Activated naive CD8-positive, alpha-beta T cell (primary cell): ENCODE data around the gene ONECUT1.

Experiments used
- H3K27ac Mint-ChIP-seq: one replicate; pipeline ENCODE4 v1.8.0; 2021; ENCODE audit warnings: mixed read lengths
- H3K27me3 Mint-ChIP-seq: one replicate; pipeline ENCODE4 v1.8.0; 2021; ENCODE audit warnings: mixed read lengths
- H3K36me3 Mint-ChIP-seq: one replicate; pipeline ENCODE4 v1.8.0; 2021; ENCODE audit warnings: mixed read lengths
- H3K4me1 Mint-ChIP-seq: one replicate; pipeline ENCODE4 v1.8.0; 2021; ENCODE audit warnings: low read depth, mixed read lengths
- H3K4me3 Mint-ChIP-seq: one replicate; pipeline ENCODE4 v1.8.0; 2021; ENCODE audit warnings: mild to moderate bottlenecking, mixed read lengths
- H3K9me3 Mint-ChIP-seq: one replicate; pipeline ENCODE4 v1.8.0; 2021; ENCODE audit warnings: low read depth, mixed read lengths

Gene ONECUT1

DNA sequence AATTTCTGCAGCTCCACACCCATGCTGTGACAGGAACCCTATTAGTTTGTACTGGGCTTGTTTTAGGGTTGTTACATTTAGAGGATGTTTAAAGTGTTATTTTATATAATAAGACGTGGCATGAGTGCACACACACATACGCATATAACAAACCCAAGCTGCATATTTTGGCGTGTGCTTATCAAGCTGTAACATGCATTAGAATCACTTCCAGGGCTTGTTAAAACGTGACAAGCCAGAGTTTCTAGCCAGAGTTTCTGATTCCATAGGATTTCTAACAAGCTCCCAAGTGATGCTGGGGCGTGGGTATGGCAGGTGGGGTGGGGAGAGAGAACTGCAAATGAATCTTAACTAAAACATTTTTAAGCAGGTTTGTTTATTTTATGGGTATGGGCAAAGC lies 17.4 kb downstream of the ONECUT1 start:
- H3K27me3 Mint-ChIP-seq = peaks cover 31% of the 10 kb centered on the region
- no peak overlapping the region for H3K4me3 Mint-ChIP-seq
- H3K27ac Mint-ChIP-seq = no peak overlapping the region
- no peaks in the 10 kb centered on the region for H3K36me3 Mint-ChIP-seq
- no peaks in the 10 kb centered on the region for H3K4me1 Mint-ChIP-seq
- H3K9me3 Mint-ChIP-seq = no peaks in the 10 kb centered on the region

GRCh38 chr15:52765785-52766184 lies 24.4 kb downstream of the ONECUT1 start:
- Mint-ChIP-seq H3K27ac (no peak overlapping the region), H3K4me3 (no peak overlapping the region), H3K4me1 (no peaks in the 10 kb centered on the region), H3K27me3 (peaks cover 20% of the 10 kb centered on the region), H3K36me3 (no peaks in the 10 kb centered on the region), H3K9me3 (no peaks in the 10 kb centered on the region)

DNA sequence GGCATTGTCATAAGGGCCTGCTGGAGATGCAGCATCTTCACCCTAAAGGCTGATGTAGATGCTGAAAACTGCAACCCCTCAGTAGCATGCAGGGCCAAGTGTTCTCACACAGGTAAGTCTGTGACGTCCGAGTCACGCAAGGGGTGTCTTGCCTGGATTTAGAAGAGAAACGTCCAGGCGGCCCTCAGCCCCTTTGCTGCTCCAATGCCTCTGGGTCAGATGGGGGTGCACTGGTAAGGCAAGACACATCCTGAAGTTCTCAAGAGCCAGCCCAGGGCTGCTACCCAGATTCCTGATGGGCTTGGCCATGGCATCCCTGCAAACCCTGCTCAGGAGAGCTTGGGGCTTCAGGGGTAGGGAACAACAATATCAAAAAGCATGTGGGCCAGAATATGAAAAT lies 25.4 kb downstream of the ONECUT1 start:
- Mint-ChIP-seq H3K9me3 (no peaks in the 10 kb centered on the region), H3K4me3 (no peak overlapping the region), H3K36me3 (no peaks in the 10 kb centered on the region), H3K27me3 (peaks cover 24% of the 10 kb centered on the region), H3K27ac (no peak overlapping the region), H3K4me1 (no peaks in the 10 kb centered on the region)

DNA sequence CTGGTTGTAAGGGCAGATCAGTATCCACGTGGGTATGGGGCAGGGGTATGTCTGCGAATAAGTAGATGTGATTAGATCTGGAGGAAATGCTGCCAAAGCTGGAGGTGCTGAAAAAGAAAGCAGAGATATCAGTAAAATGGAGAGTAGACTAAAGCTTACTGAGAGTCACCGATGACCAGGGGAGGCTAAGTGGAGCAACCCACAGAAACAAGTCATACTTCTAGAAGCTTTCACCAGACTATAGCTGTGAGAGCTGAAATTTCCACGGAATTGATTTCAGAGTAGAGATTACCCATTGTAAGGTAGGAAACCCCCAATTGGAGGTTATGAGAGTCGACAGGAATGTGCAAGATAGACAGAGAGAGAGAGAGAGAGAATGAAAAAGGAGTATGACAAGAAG lies 27.5 kb downstream of the ONECUT1 start:
- Mint-ChIP-seq H3K27me3 (peaks cover 14% of the 10 kb centered on the region), H3K27ac (no peak overlapping the region)

GRCh38 chr15:52760562-52760961 lies 29.6 kb downstream of the ONECUT1 start:
- Mint-ChIP-seq H3K27me3 (peaks cover 13% of the 10 kb centered on the region), H3K27ac (no peak overlapping the region), H3K36me3 (no peaks in the 10 kb centered on the region), H3K4me3 (no peak overlapping the region), H3K9me3 (no peaks in the 10 kb centered on the region), H3K4me1 (no peaks in the 10 kb centered on the region)

More for the DNA sequence above, 27.5 kb downstream of the ONECUT1 start:
- Mint-ChIP-seq H3K4me3 (no peak overlapping the region), H3K9me3 (no peaks in the 10 kb centered on the region), H3K36me3 (no peaks in the 10 kb centered on the region), H3K4me1 (no peaks in the 10 kb centered on the region)

DNA sequence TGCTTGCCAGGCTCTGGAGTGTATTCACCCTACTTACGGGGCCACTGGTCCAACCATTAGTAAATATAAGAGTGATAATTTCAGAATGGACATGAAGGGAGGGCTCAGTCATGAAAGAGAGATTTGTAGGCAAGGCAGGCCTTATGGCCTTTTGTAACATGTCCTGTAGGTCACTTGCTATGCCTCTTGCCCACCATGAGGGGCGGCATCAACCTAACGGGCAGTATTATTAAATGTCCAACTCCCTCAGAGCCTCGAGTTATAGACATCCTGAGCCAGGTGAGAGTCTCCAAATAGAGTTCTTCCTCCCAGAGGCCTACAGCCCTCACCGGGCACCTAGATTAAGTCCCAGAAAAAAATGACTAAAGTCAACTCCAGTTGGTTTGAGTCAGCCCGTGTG lies 30.2 kb downstream of the ONECUT1 start:
- Mint-ChIP-seq H3K36me3 (no peaks in the 10 kb centered on the region), H3K4me3 (no peak overlapping the region), H3K9me3 (no peaks in the 10 kb centered on the region), H3K27me3 (peaks cover 16% of the 10 kb centered on the region), H3K4me1 (no peaks in the 10 kb centered on the region), H3K27ac (no peak overlapping the region)

DNA sequence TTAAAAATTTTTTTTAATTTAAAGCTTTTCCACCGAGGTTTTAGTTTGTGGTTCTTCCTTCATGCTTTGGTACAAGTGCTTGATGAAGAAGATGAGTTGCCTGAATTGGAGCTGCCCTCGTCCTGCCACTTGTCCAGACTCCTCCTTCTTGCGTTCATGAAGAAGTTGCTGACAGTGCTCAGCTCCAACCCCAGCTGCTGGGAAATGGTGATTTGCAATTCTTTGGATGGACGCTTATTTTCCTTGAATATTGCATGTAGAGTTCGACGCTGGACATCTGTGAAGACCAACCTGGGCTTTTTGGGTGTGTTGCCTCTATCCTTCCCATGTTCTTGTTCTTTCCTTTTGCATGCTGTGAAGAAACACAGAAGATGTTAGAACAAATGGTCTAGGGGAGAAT lies 32.6 kb downstream of the ONECUT1 start:
- H3K4me1 Mint-ChIP-seq = no peaks in the 10 kb centered on the region
- H3K4me3 Mint-ChIP-seq = no peak overlapping the region
- H3K27me3 Mint-ChIP-seq = peaks cover 23% of the 10 kb centered on the region
- H3K27ac Mint-ChIP-seq = no peak overlapping the region
- no peaks in the 10 kb centered on the region for H3K9me3 Mint-ChIP-seq
- no peaks in the 10 kb centered on the region for H3K36me3 Mint-ChIP-seq

DNA sequence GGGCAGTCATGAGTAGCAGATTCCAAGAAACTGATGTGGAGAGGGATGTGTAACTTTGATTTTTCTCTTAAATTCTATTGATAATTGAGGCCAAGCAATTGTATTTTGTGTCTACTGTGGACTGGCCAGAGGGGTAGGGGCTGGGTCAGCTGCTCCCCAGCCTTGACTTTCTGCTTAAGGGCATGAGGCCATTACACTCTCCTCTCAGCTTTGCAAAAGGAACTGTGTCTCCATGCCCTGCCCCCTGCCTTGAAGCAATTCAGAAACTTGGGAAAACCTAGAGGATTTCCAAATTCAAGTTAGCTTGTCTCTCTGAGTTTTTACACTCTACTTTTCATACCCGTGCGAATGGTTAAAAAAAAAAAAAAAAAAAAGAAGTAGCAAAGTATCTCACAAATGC lies 38.6 kb downstream of the ONECUT1 start:
- H3K27ac Mint-ChIP-seq = no peak overlapping the region
- no peaks in the 10 kb centered on the region for H3K9me3 Mint-ChIP-seq
- H3K4me3 Mint-ChIP-seq = no peak overlapping the region
- no peaks in the 10 kb centered on the region for H3K36me3 Mint-ChIP-seq
- peaks cover 33% of the 10 kb centered on the region for H3K27me3 Mint-ChIP-seq
- no peaks in the 10 kb centered on the region for H3K4me1 Mint-ChIP-seq

DNA sequence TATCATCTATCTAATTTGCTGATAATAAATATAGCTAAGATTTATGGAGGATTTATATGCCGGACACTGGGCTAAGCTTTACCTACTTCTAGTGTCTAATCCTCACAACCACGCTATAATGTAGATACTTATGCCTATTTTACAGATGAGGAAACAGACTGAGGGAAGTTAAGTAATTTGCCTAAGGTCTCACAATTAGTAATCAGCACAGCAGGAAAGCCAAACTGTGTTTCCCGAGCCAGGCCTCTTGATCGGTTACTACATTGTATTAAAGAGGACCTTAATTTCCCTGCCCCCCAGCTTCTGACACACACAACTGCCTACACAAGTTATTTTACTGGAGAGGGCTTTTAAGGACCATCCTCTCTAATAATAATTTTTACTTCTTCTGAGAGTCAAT lies 40.9 kb downstream of the ONECUT1 start:
- Mint-ChIP-seq H3K27ac (no peak overlapping the region), H3K4me3 (no peak overlapping the region), H3K27me3 (peaks cover 26% of the 10 kb centered on the region), H3K36me3 (no peaks in the 10 kb centered on the region), H3K4me1 (no peaks in the 10 kb centered on the region), H3K9me3 (no peaks in the 10 kb centered on the region)

DNA sequence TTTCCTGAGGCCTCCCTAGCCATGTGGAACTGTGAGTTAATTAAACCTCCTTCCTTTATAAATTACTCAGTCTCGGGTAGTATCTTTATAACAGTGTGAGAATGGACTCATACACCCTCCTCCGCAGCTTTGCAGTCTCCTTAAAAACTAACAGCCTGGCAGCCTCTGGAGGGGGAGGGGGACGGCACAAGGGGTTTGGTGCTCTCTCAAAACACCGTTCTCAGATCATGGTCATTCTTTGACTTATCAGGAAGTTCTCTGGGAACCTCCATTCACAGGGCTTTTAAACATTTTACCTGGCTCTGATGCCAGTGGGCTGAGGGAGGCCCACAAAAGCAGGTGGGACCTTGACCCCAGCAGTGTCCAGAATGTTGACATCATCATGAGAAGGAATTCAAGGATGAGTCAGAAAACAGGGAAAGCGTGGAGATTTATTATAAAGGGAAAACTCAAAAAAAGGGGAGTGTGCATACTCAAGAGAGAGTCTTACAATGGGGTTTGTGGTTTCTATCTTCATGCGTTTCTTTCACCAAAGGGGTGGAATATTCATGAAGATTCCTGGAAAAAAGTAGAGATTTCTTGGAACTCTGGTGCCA lies 43.9 kb downstream of the ONECUT1 start:
- no peaks in the 10 kb centered on the region for H3K9me3 Mint-ChIP-seq
- no peaks in the 10 kb centered on the region for H3K36me3 Mint-ChIP-seq
- H3K4me3 Mint-ChIP-seq = no peak overlapping the region
- H3K27ac Mint-ChIP-seq = no peak overlapping the region
- H3K4me1 Mint-ChIP-seq = no peaks in the 10 kb centered on the region
- H3K27me3 Mint-ChIP-seq = peaks cover 15% of the 10 kb centered on the region

DNA sequence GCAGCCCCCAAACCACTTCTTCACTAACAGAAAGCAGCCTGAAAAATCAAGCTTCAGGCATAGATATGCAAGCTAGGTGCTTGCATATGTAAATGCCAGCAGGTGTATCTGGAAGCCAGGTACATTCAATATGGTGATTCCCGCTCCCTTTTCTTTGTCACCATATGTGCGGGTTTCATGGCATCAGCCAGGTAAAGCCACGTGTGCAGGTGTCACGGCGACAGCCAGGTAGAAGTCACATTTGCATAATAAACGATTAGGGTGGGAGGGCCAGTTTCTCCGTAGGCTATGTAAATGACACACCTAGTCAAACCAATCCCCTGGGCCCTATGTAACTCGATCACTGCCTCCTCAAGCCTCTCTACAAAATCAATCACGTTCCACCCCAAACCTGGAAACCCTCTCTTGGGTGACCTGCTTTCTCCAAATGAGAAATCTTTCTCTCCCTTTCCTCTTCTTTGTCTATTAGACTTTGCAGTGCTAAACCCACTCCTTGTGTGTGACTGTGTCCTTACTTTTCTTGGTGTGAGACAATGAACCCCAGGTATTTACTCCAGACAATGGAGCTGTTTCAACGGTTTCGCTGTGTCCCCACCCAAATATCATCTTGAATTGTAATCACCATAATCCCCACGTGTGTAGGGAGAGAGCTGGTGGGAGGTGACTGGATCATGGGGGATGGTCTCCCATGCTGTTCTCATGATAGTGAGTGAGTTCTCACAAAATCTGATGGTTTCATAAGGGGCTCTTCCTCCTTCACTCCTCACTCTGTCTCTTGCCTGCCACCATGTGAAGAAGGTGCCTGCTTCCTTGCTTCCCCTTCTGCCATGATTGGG lies 44.6 kb downstream of the ONECUT1 start:
- Mint-ChIP-seq H3K36me3 (no peaks in the 10 kb centered on the region), H3K9me3 (no peaks in the 10 kb centered on the region), H3K27me3 (peaks cover 9% of the 10 kb centered on the region), H3K4me1 (no peaks in the 10 kb centered on the region), H3K27ac (no peak overlapping the region), H3K4me3 (no peak overlapping the region)

DNA sequence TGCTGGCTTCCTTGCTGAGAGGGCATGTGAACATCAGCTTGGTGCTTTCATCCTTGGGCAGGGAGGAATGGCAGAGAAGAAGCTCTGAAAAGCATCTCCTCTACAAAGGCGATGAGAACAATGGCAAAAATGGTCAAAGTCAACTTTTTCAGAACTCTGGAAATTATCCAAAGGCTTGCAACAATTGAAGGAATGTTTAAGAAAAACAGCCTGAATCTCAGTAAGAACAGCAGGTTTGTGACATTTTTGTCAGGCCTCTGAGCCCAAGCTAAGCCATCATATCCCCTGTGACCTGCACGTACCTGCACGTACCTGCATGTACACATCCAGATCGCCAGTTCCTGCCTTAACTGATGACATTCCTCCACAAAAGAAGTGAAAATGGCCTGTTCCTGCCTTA lies 51.8 kb downstream of the ONECUT1 start:
- Mint-ChIP-seq H3K27me3 (peaks cover 4% of the 10 kb centered on the region), H3K36me3 (no peaks in the 10 kb centered on the region), H3K9me3 (no peaks in the 10 kb centered on the region), H3K27ac (no peak overlapping the region), H3K4me1 (no peaks in the 10 kb centered on the region), H3K4me3 (no peak overlapping the region)

DNA sequence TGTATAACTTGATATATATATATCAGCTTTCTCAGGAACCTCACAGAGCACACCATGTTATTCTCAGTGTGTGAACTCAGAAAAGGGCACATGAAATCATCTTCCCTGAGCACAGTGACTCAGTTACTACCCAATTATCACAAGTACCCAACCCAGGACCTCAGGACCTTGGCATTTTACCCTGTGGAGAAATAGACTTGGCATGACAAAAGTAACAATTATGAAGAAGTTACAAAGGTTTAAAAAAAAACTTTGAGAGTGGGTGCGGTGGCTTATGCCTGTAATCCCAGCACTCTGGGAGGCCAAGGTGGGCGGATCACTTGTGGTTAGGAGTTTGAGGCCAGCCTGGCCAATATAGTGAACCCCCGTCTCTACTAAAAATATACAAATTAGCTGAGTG lies 52.4 kb downstream of the ONECUT1 start:
- H3K4me3 Mint-ChIP-seq = no peak overlapping the region
- peaks cover 4% of the 10 kb centered on the region for H3K27me3 Mint-ChIP-seq

GRCh38 chr15:52735231-52736089 lies 54.7 kb downstream of the ONECUT1 start:
- no peak overlapping the region for H3K27ac Mint-ChIP-seq
- no peaks in the 10 kb centered on the region for H3K36me3 Mint-ChIP-seq
- no peaks in the 10 kb centered on the region for H3K9me3 Mint-ChIP-seq
- H3K4me1 Mint-ChIP-seq = peaks cover 12% of the 10 kb centered on the region
- H3K27me3 Mint-ChIP-seq = peaks cover 4% of the 10 kb centered on the region
- H3K4me3 Mint-ChIP-seq = no peak overlapping the region

More for the DNA sequence above, 52.4 kb downstream of the ONECUT1 start:
- Mint-ChIP-seq H3K27ac (no peak overlapping the region), H3K4me1 (no peaks in the 10 kb centered on the region), H3K9me3 (no peaks in the 10 kb centered on the region), H3K36me3 (no peaks in the 10 kb centered on the region)

DNA sequence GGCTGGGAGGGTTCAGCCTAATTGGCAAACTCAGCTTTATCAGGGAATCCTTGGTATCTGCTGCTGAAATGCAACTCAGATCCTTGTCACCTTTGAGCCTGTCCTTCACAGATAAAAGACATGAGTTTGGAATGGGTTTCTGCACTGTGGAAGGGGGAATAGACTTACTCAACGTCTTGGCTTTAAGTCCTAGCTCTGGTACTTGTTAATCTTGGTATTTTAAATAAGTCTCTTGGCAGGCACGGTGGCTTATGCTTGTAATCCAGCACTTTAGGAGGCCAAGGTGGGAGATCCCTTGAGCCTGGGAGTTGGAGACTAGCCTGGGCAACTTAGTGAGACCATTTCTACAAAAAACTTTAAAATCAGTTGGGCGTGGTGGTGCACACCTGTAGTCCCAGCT lies 55.8 kb downstream of the ONECUT1 start:
- Mint-ChIP-seq H3K9me3 (no peaks in the 10 kb centered on the region), H3K4me3 (no peak overlapping the region), H3K36me3 (no peaks in the 10 kb centered on the region), H3K27ac (no peak overlapping the region), H3K4me1 (peaks cover 22% of the 10 kb centered on the region), H3K27me3 (no peaks in the 10 kb centered on the region)
